Suprapubic skin (tissue), 4 donors: ENCODE data around the gene MYLK3.

Source experiments
- EP300 ChIP-seq: sonication (generic); formaldehyde crosslinking; IDR thresholded peaks from one replicate; pipeline ENCODE4 v1.6.1; 2017; ENCODE audit warnings: antibody characterized with exemption
- POLR2A ChIP-seq, 2 donors: fragments of 450-650 bp; IDR thresholded peaks; one replicate each; pipeline ENCODE4 v1.6.1; 2017; ENCODE audit warnings: antibody characterized with exemption in 2 of 2, mild to moderate bottlenecking in 2 of 2, moderate library complexity in 2 of 2
- POLR2AphosphoS5 ChIP-seq, 3 donors: sonication (generic); formaldehyde crosslinking; IDR thresholded peaks; one replicate each; pipeline ENCODE4 v1.6.1; 2017; ENCODE audit warnings: antibody characterized with exemption in 3 of 3
- TF ChIP-seq, protein P1 (sequence below), 2 donors: fragments of 200-600 bp in 1 of 2; fragments of 450-650 bp in 1 of 2; sonication (generic) in 1 of 2; IDR thresholded peaks; one replicate each; pipeline ENCODE4 v1.5.1; 2016 to 2019; ENCODE audit warnings: antibody characterized with exemption in 2 of 2, mild to moderate bottlenecking in 1 of 2, moderate library complexity in 1 of 2

DNA sequence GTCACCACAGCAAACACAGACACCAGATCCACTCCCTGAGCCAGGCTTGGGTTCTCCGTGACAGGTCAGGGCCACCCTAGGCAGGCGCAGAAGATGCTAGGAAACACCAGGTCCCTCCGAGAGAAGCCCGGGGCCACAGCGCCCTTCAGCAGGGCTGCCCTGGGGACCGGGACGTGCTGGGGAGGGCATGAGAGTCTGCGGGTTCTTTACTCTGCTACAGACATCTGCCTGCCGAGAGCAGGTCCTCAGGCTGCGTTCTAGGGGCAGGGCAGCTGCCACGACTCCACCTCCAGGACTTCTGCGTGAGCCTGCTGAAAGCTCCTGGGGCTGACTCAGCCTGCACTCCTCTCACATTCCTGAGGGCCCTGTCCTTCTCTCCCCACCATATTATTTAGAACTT is 11.4 kb downstream of the MYLK3 start:
- TF ChIP-seq POLR2AphosphoS5 (IDR thresholded peaks at IDR 0.05) (no peak), EP300 (no peak), POLR2A (IDR thresholded peaks at IDR 0.05) (no peak)
- TF ChIP-seq, protein P1, sequence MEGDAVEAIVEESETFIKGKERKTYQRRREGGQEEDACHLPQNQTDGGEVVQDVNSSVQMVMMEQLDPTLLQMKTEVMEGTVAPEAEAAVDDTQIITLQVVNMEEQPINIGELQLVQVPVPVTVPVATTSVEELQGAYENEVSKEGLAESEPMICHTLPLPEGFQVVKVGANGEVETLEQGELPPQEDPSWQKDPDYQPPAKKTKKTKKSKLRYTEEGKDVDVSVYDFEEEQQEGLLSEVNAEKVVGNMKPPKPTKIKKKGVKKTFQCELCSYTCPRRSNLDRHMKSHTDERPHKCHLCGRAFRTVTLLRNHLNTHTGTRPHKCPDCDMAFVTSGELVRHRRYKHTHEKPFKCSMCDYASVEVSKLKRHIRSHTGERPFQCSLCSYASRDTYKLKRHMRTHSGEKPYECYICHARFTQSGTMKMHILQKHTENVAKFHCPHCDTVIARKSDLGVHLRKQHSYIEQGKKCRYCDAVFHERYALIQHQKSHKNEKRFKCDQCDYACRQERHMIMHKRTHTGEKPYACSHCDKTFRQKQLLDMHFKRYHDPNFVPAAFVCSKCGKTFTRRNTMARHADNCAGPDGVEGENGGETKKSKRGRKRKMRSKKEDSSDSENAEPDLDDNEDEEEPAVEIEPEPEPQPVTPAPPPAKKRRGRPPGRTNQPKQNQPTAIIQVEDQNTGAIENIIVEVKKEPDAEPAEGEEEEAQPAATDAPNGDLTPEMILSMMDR (IDR thresholded peaks at IDR 0.05) = no peak
